Kidney epithelial cell (primary cell): Measurements from ENCODE around the gene FREM1. TPM values are rescaled to one million over a fixed set of nuclear protein-coding genes. Genes with fewer than 3 reads are reported as not detected.

Experiments
- DNase-seq: peaks from one replicate; pipeline ENCODE4 v3.0.0-alpha.2; 2010; ENCODE audit warnings: low read depth
- H3K27me3 ChIP-seq: 2 replicates; pipeline ENCODE4 v1.6.0; 2011; ENCODE audit warnings: low read length; ENCODE audit not compliant: control insufficient read depth, insufficient read depth
- H3K36me3 ChIP-seq: 2 replicates; pipeline ENCODE4 v1.5.1; 2011; ENCODE audit warnings: low read length; ENCODE audit not compliant: control insufficient read depth, insufficient read depth
- H3K4me3 ChIP-seq: 2 replicates; pipeline ENCODE4 v1.5.1; 2011; ENCODE audit warnings: low read depth, mild to moderate bottlenecking, control low read depth, low read length
- total RNA-seq: library from RNA; depleted of rRNA; stranded (reverse); fragments of >200 nt; gene quantifications from 2 replicates; pipeline ENCODE4 v1.2.3, GENCODE V29; 2015
- TF ChIP-seq, protein P1 (sequence below): IDR thresholded peaks from 2 replicates; pipeline ENCODE4 v1.5.1; 2011; ENCODE audit warnings: mild to moderate bottlenecking, moderate library complexity, low read length, control low read depth, inconsistent platforms; ENCODE audit not compliant: insufficient read depth, poor library complexity, severe bottlenecking

FREM1 gene
- total RNA-seq, 1 donor from 2014 or later, result 1.0 TPM

GRCh38 chr9:14941501-14942405 is 31.5 kb upstream of the FREM1 start:
- Histone ChIP-seq H3K36me3 (no peaks in the 10 kb centered on the region), H3K27me3 (no peaks in the 10 kb centered on the region), H3K4me3 (no peak overlapping the region)
- no peak for DNase-seq
- TF ChIP-seq, protein P1, sequence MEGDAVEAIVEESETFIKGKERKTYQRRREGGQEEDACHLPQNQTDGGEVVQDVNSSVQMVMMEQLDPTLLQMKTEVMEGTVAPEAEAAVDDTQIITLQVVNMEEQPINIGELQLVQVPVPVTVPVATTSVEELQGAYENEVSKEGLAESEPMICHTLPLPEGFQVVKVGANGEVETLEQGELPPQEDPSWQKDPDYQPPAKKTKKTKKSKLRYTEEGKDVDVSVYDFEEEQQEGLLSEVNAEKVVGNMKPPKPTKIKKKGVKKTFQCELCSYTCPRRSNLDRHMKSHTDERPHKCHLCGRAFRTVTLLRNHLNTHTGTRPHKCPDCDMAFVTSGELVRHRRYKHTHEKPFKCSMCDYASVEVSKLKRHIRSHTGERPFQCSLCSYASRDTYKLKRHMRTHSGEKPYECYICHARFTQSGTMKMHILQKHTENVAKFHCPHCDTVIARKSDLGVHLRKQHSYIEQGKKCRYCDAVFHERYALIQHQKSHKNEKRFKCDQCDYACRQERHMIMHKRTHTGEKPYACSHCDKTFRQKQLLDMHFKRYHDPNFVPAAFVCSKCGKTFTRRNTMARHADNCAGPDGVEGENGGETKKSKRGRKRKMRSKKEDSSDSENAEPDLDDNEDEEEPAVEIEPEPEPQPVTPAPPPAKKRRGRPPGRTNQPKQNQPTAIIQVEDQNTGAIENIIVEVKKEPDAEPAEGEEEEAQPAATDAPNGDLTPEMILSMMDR, result no peak

DNA sequence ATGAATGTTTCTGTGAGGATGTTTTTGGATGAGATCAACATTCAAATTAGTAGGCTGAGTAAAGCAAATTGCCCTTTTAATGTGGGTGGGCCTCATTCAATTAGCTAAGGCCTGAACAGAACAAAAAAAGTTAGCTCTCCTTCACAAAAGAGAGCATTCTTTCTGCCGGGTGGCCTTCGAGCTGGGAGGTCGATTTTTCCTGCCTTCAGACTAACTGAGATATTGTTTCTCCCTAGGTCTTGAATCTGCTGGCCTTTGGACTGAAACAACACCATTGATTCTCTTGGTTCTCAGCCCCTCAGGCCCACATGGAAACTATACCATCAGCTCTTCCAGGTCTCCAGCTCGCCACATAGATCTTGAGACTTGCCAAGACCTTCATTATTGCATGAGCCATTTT is 29.1 kb upstream of the FREM1 start:
- Histone ChIP-seq H3K36me3 (no peaks in the 10 kb centered on the region), H3K27me3 (no peaks in the 10 kb centered on the region), H3K4me3 (no peak overlapping the region)
- TF ChIP-seq, protein P1, result no peak
- no peak for DNase-seq

- H3K27me3 ChIP-seq, result no peaks in the 10 kb centered on the region
- H3K36me3 ChIP-seq, result no peaks in the 10 kb centered on the region
- TF ChIP-seq, protein P1, result no peak
- no peak overlapping the region for H3K4me3 ChIP-seq
- no peak for DNase-seq
Measured at GRCh38 chr9:14937216-14937615, 27.0 kb upstream of the FREM1 start.

- no peak for DNase-seq
- H3K27me3 ChIP-seq, result no peaks in the 10 kb centered on the region
- H3K36me3 ChIP-seq, result no peaks in the 10 kb centered on the region
- TF ChIP-seq, protein P1, result no peak
- no peak overlapping the region for H3K4me3 ChIP-seq
Measured at GRCh38 chr9:14936491-14936890, 26.3 kb upstream of the FREM1 start.

GRCh38 chr9:14935964-14936363 is 25.7 kb upstream of the FREM1 start:
- H3K36me3 ChIP-seq, result no peaks in the 10 kb centered on the region
- H3K27me3 ChIP-seq, result no peaks in the 10 kb centered on the region
- no peak for DNase-seq
- TF ChIP-seq, protein P1, result no peak
- H3K4me3 ChIP-seq, result no peak overlapping the region
